GM19395 (cell line): ENCODE data around the gene C1orf185.
"Not testable (repeated sequence)": the region's sequence is repeated elsewhere in the genome, so short reads cannot be mapped to it uniquely, and the experiment has no call there.

Experiments used
- ATAC-seq: cut with Tn5 transposase; IDR thresholded peaks from one replicate; pipeline ENCODE4 v1.9.1; 2021; ENCODE audit warnings: mild to moderate bottlenecking, moderate library complexity; ENCODE audit not compliant: unreplicated experiment

C1orf185 gene

DNA sequence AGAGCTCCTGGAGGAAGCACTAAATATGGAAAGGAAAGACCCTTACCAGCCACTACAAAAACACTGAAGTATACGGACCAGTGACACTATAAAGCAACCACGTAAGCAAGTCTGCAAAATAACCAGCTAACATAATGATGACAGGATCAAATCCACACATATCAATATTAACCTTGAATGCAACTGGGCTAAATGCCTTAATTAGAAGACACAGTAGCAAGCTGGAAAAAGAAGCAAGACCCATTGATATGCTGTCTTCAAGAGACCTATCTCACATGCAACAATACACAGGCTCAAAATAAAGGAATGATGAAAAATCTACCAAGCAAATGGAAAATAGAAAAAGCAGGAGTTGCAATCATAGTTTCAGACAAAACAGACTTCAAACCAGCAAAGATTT lies 31.0 kb downstream of the C1orf185 start:
- ATAC-seq = no peak

GRCh38 chr1:51137696-51138095 lies 35.7 kb downstream of the C1orf185 start:
- ATAC-seq = not testable (repeated sequence)

DNA sequence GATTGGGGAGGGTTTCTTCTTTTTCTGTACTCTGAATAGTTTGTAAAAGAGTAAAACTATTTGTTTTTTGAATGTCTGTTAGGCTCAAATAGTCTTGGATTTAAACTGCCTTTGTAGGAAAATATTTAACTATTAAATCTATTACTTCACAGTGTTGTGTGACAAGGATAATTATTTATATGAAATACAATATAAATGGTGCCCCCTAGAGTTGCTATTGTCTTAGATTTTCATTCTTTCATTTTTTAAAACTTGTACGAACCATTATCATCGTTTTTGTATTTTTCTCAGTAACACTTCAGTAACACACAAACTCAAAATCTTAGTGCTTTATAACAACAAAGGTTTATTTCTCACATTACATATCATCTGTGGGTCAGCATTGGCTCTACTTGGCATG lies 37.4 kb downstream of the C1orf185 start:
- ATAC-seq = no peak

DNA sequence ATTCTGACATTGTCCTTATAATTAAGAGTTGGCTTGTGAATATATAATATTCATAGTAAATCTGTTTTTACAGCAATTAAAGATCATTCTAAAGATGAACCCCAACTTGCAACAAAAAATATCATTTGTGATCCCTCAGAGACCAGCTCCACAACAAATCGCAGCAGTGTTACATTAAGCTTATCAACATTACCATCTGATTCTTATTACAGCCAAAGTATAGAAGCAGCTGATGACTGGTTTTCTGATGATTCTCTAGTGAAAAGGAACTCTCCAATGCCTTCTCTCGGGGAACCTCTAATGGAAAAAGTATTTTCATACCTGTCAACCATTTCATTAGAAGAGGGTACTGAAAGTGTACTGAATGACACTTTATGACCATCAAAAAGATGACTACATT lies 45.4 kb downstream of the C1orf185 start:
- no peak for ATAC-seq

DNA sequence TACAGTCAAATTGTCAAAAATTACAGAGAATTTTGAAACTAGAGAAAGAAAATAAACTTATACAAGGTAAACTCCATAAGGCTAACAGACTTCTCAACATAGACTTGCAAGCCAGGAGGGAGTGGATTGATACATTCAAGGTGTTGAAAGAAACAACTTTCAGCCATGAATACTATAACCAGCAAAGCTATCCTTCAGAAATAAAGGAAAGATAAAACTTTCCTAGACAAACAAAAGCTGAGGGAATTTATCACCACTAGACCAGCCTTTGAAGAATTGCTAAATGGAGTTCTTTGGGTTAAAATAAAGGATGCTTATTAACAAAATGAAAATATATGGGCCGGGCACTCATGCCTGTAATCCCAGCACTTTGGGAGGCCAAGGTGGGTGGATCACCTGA lies 52.7 kb downstream of the C1orf185 start:
- ATAC-seq = no peak

DNA sequence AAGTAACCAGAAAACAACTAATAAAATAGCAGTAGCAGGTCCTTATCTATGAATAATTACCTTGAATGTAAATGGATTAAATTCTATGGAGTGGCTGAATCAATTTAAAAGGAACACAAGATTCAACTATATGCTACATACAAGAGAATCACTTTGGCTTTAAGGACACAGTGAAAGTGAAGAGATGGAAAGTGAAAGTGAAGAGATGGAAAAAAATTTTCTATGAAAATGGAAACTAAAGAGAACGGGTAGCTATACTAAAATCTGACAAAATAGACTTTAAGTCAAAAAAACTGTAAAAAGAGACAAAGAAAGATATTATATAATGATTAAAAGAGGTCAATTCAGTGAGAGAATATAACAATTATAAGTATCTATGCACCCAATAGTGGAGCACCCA lies 54.7 kb downstream of the C1orf185 start:
- ATAC-seq = no peak

GRCh38 chr1:51157395-51157794 lies 55.4 kb downstream of the C1orf185 start:
- no peak for ATAC-seq

DNA sequence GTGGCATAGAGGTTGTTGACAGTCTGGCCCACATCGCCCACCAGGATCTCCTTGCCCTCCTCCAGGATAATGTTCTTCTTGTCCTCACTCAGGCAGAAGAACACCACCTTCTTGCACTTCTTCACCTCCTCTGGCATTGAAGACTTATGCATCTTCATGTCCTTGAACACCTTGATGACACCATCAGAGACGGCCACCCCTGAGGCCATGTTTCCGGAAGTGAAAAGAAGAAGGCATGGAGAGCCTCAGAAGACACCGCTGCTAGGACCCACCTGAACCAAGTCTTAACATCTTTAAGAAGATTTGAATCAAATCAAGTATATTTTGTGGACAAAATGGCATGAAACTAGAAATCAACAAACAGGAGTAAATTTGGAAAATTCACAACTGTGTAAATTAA lies 56.2 kb downstream of the C1orf185 start:
- ATAC-seq = no peak

DNA sequence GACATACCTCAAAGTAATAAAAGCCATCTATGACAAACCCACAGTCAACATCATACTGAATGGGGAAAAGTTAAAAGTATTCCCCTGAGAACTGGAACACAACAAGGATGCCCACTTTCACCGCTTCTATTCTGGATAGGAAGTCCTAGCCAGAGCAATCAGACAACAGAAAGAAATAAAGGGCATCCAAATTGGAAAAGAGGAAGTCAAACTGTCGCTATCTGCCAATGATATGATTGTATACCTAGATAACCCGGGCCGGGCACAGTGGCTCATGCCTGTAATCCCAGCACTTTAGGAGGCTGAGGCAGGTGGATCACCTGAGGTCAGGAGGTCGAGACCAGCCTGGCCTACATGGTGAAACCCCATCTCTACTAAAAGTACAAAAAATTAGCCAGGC lies 60.5 kb downstream of the C1orf185 start:
- not testable (repeated sequence) for ATAC-seq

GRCh38 chr1:51165540-51165939 lies 63.5 kb downstream of the C1orf185 start:
- no peak for ATAC-seq

DNA sequence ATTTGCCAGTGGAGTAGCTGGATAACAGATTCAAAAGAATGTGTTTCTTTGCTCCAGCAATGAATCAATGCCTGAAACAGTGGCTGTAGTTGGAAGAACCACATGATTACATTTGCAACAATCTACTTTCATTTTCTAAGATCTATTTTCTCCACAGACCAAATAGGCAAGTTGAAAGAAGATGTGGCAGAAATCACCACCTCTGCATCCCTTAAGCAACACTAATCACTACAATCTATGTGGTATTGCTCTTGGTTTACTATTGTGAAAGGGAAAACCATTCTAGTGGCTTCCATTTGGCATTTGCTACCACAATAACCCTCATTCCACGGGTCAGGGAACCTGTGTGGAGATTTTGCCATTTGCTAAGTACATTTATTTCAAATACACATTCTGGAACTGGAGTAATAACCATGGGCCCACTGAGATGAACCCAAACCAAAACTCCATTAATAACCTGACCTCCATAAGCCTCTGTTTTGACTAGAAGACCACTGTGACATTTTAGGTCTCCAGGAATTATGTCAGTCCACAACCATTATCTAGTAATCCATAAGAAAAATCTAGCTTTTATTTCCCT lies 66.3 kb downstream of the C1orf185 start:
- no peak for ATAC-seq

DNA sequence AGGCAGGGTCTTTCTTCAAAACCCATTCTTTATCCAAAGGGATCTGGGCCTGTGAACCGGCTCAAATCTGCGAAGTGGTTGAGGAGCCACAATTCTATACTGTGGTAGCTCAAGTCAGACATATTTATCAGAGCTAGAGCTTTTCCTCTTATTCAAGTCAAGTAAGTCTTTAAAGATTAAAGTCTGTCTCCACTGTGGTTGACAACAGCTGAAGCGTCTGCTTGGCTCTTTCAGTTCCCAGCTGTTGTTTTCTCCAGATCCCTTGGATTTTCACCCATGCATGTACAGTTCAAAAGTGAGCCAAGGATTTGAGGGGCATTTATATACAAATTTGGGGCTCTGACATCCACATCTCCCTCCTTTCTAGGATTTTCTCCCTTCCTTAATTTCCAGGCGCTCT lies 66.9 kb downstream of the C1orf185 start:
- ATAC-seq = no peak

GRCh38 chr1:51170342-51170741 lies 68.3 kb downstream of the C1orf185 start:
- no peak for ATAC-seq

DNA sequence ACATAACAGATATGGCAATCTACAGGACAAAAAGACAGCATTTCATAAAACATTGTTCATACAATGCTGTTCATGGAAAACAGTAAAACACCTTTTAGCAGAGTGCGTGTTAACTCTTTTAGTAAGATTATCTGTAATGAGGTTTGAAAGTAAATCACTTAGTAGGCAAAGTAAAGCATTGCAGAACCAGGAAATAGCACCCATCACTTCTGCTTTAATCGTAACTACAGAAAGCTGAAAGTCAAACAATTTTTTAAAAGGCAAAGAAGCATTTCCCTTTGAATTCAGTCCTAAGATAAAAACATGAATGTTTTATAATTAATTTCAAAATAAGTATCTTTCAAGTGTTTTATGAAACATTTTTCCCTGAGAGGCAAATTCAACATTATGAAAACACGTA lies 70.8 kb downstream of the C1orf185 start:
- no peak for ATAC-seq

DNA sequence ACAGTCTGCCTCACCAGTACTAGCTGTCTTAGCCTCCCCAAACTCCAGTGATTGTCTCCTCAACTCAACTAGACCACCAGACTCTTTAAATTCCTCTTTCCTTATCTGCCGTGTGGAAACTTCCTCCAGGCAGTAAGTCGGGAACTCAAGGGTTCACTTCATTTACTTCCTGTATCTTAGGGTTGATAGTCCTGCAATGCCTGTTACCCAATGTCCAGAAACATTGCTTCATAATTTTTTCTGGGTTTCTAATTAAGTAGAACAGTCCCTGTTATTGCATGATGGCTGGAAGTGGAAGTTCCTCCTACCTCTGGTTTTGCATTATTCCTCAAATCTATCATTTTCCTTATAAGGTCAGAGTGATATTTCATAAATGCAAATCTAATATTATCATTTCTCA lies 73.2 kb downstream of the C1orf185 start:
- ATAC-seq = no peak

GRCh38 chr1:51177988-51178387 lies 76.0 kb downstream of the C1orf185 start:
- ATAC-seq = not testable (repeated sequence)

DNA sequence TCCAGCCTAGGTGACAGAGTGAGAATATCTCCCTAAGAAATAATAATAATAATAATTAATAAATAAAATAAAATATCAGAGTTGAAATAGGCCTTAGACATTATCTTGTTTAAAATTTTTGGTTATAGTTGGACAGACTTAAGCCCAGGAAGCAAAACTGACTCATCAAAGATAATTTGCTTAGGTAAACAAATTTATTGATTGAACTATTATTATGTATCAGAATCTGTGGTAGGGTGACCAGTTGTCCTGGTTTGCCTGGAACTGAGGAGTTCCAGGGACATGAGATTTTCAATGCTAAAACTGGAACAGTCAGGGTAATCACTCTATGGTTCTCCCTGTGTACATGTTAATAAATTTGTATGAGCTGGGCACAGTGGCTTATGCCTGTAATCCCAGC lies 86.2 kb downstream of the C1orf185 start:
- no peak for ATAC-seq

DNA sequence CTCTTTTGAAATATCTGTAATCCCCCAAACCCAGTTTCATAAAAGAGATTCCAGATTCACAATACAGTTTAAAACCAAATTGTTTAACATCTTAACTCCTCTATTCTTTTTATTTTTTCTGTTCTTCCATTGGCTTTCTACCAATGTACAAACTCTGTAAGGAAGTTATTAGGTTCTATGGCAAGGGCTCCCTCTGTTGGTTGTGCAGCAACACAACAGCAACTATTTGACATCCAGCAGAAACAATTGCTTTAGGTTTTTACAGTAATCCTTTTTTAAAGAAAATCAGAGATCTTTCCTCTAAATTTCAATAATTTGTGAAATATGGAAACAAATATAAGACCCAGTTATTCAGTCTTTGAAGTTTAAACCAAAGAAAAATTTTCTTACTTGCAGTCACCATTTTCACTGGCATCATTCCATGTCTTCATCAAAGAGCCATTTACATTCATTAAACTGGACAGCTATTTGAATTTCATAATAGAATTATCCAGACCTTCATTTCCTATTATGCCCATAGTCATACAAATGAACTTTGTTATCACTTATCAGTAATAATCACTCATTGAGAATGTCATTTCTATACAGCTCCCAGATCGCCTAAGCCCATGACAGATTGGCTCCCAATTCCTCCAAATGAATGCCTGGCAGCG lies 87.5 kb downstream of the C1orf185 start:
- no peak for ATAC-seq

GRCh38 chr1:51190961-51191360 lies 88.9 kb downstream of the C1orf185 start:
- ATAC-seq = no peak

DNA sequence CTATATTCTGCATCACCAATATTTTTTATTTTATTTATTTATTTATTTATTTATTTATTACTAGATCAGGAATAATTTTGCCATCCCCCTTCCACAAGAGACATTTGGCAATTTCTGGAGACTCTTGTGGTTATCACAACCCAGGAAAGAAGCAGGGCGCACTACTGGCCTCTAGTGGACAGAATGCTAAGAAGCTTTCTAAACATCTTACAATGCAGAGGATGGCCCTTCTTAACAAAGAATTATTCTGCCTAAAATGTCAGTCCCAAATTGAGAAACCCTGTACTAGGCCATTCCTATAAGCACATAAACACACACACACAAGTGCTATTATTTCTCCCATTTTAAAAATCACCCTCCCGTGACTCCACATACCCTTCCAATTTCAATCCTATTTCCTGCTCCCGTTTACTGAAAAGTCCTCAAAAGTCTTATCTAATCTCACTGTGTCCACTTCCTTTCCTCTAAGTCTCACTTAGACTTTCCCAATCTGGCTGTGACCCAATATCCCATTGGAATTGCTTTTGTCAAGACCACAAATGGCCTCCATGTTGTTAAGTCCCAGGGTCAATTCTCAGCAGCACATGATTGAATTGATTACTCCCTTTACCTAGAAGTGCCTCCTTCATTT lies 90.3 kb downstream of the C1orf185 start:
- ATAC-seq = no peak

- ATAC-seq = no peak
Measured at GRCh38 chr1:51193564-51193963, 91.5 kb downstream of the C1orf185 start.
